SK-N-SH treated with all-trans-retinoic acid at 6 μM for 48 hours (cell line): ENCODE measurements around the gene USP40.

Experiments used
- ATAC-seq: fragments of 200-7000 bp; cut with Tn5 transposase; 3 replicates; pipeline ENCODE4 v1.9.1; 2020; ENCODE audit warnings: mild to moderate bottlenecking, moderate library complexity
- ARNTL ChIP-seq: fragments of 450-650 bp; formaldehyde crosslinking; IDR thresholded peaks from 2 replicates; pipeline ENCODE4 v1.5.0; 2020; ENCODE audit warnings: low read depth, mild to moderate bottlenecking, moderate library complexity, borderline replicate concordance
- BACH2 ChIP-seq: fragments of 250-450 bp; sonication (Bioruptor Pico); IDR thresholded peaks from 2 replicates; pipeline ENCODE4 v1.9.0; 2021; ENCODE audit warnings: mild to moderate bottlenecking, borderline replicate concordance
- CREB5 ChIP-seq: fragments of 250-450 bp; sonication (Bioruptor Pico); IDR thresholded peaks from 2 replicates; pipeline ENCODE4 v1.5.1; 2020; ENCODE audit warnings: low read depth, mild to moderate bottlenecking, moderate library complexity
- CSRNP3 ChIP-seq: fragments of 250-450 bp; sonication (Bioruptor Pico); IDR thresholded peaks from 2 replicates; pipeline ENCODE4 v1.5.1; 2021; ENCODE audit warnings: mild to moderate bottlenecking, moderate library complexity
- ESRRG ChIP-seq: fragments of 250-450 bp; sonication (Bioruptor Pico); IDR thresholded peaks from 2 replicates; pipeline ENCODE4 v1.6.1; 2021; ENCODE audit warnings: mild to moderate bottlenecking
- GLIS3 ChIP-seq: fragments of 250-450 bp; sonication (Bioruptor Pico); IDR thresholded peaks from 2 replicates; pipeline ENCODE4 v1.5.0; 2020; ENCODE audit warnings: mild to moderate bottlenecking, moderate library complexity
- ISL1 ChIP-seq: fragments of 250-450 bp; sonication (Bioruptor Pico); IDR thresholded peaks from 2 replicates; pipeline ENCODE4 v2.1.2; 2022; ENCODE audit warnings: mild to moderate bottlenecking, moderate library complexity
- PATZ1 ChIP-seq: fragments of 250-450 bp; sonication (Bioruptor Pico); IDR thresholded peaks from 2 replicates; pipeline ENCODE4 v1.8.0; 2020; ENCODE audit warnings: mild to moderate bottlenecking, moderate library complexity, borderline replicate concordance
- POU6F1 ChIP-seq: fragments of 250-450 bp; sonication (Bioruptor Pico); IDR thresholded peaks from 2 replicates; pipeline ENCODE4 v1.8.0; 2021; ENCODE audit warnings: low read depth, mild to moderate bottlenecking, moderate library complexity, borderline replicate concordance
- PPARA ChIP-seq: fragments of 250-450 bp; sonication (Bioruptor Pico); IDR thresholded peaks from 2 replicates; pipeline ENCODE4 v1.5.0; 2020; ENCODE audit warnings: mild to moderate bottlenecking, borderline replicate concordance
- RARB ChIP-seq: fragments of 250-450 bp; sonication (Bioruptor Pico); IDR thresholded peaks from 2 replicates; pipeline ENCODE4 v1.8.0; 2021; ENCODE audit warnings: mild to moderate bottlenecking, moderate library complexity
- TCF4 ChIP-seq: fragments of 250-450 bp; sonication (Bioruptor Pico); IDR thresholded peaks from 2 replicates; pipeline ENCODE4 v1.8.0; 2021; ENCODE audit warnings: mild to moderate bottlenecking, moderate library complexity, borderline replicate concordance
- TSHZ2 ChIP-seq: fragments of 250-450 bp; sonication (Bioruptor Pico); IDR thresholded peaks from 2 replicates; pipeline ENCODE4 v1.5.0; 2020; ENCODE audit warnings: mild to moderate bottlenecking, moderate library complexity
- ZC3H10 ChIP-seq: fragments of 250-450 bp; sonication (Bioruptor Pico); IDR thresholded peaks from 2 replicates; pipeline ENCODE4 v1.5.1; 2021; ENCODE audit warnings: mild to moderate bottlenecking, moderate library complexity
- ZFP3 ChIP-seq: fragments of 250-450 bp; sonication (Bioruptor Pico); IDR thresholded peaks from 2 replicates; pipeline ENCODE4 v1.5.0; 2020; ENCODE audit warnings: mild to moderate bottlenecking, moderate library complexity
- ZFP30 ChIP-seq: fragments of 450-650 bp; formaldehyde crosslinking; IDR thresholded peaks from 2 replicates; pipeline ENCODE4 v1.5.0; 2022; ENCODE audit warnings: mild to moderate bottlenecking, moderate library complexity
- ZNF565 ChIP-seq: fragments of 450-650 bp; formaldehyde crosslinking; conservative IDR thresholded peaks from 2 replicates; pipeline ENCODE4 v1.5.0; 2020; ENCODE audit warnings: low read depth, mild to moderate bottlenecking, moderate library complexity
- ZNF70 ChIP-seq: fragments of 450-650 bp; formaldehyde crosslinking; IDR thresholded peaks from 2 replicates; pipeline ENCODE4 v1.5.0; 2020; ENCODE audit warnings: mild to moderate bottlenecking, moderate library complexity
- ZNF8 ChIP-seq: fragments of 450-650 bp; formaldehyde crosslinking; IDR thresholded peaks from 2 replicates; pipeline ENCODE4 v1.5.0; 2020; ENCODE audit warnings: mild to moderate bottlenecking, moderate library complexity

USP40 gene

GRCh38 chr2:233604826-233605225 is 38.2 kb upstream of the USP40 start (continued):
- TF ChIP-seq POU6F1, result no peak
- no peak for TF ChIP-seq PATZ1 (CRISPR knock-in tag)
- TF ChIP-seq ZNF565 (CRISPR knock-in tag), result no peak
- TF ChIP-seq TCF4, result no peak

GRCh38 chr2:233603520-233603919 is 36.9 kb upstream of the USP40 start:
- no peak for ATAC-seq
- TF ChIP-seq TCF4 (no peak), GLIS3 (CRISPR knock-in tag) (no peak), POU6F1 (no peak), ESRRG (CRISPR knock-in tag) (no peak), ZC3H10 (no peak), ZNF565 (CRISPR knock-in tag) (no peak), RARB (CRISPR knock-in tag) (no peak)

- TF ChIP-seq GLIS3 (CRISPR knock-in tag) (no peak), PPARA (CRISPR knock-in tag) (no peak), POU6F1 (no peak), ZFP3 (CRISPR knock-in tag) (no peak), ZNF8 (CRISPR knock-in tag) (no peak), ZFP30 (CRISPR knock-in tag) (no peak), TSHZ2 (CRISPR knock-in tag) (no peak), TCF4 (no peak), CREB5 (no peak)
- TF ChIP-seq, all 23 proteins: peak for 0
- ATAC-seq, result no peak
Observed at GRCh38 chr2:233602076-233602475, 35.5 kb upstream of the USP40 start.

GRCh38 chr2:233600386-233600785 is 33.8 kb upstream of the USP40 start:
- no peak for ATAC-seq
- no peak for TF ChIP-seq ZFP3 (CRISPR knock-in tag)
- TF ChIP-seq ZNF70 (CRISPR knock-in tag), result no peak

GRCh38 chr2:233598952-233599351 is 32.4 kb upstream of the USP40 start:
- TF ChIP-seq CSRNP3 (CRISPR knock-in tag) (no peak), ARNTL (CRISPR knock-in tag) (no peak), ZNF565 (CRISPR knock-in tag) (no peak), BACH2 (no peak), PPARA (CRISPR knock-in tag) (no peak), ZC3H10 (no peak), ISL1 (CRISPR knock-in tag) (no peak), POU6F1 (no peak), ZNF70 (CRISPR knock-in tag) (no peak), ZFP30 (CRISPR knock-in tag) (no peak)
- ATAC-seq, result no peak
